Stimulated activated CD8-positive, alpha-beta memory T cell treated with anti-CD3 and anti-CD28 coated beads, Interleukin-12 subunit alpha, Interleukin-12 subunit beta, amount 100 ng/mL, for 24 hours (primary cell): ENCODE data around the gene DPYSL4.

Experiments used
- DNase-seq: peaks from one replicate; pipeline ENCODE4 v3.0.0-alpha.2; 2020; ENCODE audit errors: extremely low read depth

DPYSL4 gene

DNA sequence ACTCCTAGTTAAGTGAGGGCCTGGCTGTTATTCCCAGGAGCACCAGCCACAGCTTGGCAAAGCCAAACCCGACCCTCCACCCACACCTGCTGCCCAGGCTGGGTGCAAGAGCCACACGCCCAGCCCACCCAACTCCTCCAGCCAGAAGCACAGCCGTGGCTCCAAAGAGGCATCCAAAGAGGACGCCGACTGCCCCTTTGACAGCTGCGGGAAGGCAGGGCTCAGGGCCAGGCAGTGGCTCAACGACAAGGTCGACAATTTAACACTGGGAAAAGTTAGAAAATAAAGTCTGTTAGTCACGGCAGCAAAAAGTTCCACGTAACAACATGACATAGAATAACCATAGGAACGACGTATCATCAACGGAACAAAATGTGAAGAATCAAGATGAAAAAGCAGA, 54.3 kb downstream of the DPYSL4 start:
- no peak for DNase-seq

DNA sequence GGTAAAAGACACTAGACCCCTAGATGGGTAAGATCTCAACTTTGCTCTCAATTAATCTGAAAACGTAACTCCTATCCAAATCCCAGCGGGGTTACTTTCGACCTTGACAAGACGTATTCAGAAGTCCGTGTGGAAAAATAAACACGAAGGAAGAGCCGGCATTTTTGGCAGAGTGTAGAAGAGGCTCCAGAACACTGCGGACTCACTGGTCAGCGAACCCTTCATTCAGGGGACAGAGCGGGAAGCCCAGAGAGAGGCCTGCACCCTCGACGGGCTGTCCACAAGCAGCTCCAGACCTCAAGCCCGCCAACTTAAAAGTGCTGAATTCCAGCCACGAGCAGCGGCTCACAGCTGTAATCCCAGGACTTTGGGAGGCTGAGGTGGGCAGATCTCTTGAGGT, 54.7 kb downstream of the DPYSL4 start:
- no peak for DNase-seq

DNA sequence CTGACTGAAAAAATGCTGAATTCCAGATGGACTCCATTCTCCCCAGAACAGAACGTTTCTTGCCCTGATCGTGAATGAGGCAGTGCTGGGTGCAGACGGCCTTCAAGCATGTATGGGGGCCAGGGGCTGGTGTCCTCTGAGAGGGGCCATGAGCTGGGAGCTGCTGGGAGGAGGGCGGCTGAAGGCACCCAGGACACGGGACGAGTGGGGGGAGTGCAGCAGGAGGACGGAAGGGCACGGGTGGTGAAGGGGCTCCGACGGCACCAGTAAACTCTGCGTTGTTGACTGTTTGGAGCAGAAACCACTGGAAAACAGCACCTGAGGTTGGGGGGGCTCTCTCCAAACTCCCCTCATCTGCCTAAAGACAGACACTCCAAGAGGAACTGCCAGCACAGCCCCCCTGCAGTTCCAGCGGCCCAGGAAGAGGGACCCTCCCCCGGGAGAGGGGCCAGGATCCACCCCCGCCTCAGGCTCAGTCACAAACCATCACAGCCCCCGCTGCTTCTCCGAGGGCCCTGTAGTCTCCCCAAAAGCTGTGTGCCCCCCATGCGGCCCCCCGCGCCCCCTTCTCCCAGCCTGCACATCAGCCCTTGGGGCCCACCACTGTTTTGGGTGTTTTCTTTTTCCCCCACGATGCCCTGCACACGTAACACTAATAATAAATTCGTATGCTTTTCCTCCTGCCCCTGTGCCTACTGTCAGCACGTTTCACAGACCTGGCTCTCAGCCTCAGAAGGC, 55.5 kb downstream of the DPYSL4 start:
- DNase-seq: no peak

DNA sequence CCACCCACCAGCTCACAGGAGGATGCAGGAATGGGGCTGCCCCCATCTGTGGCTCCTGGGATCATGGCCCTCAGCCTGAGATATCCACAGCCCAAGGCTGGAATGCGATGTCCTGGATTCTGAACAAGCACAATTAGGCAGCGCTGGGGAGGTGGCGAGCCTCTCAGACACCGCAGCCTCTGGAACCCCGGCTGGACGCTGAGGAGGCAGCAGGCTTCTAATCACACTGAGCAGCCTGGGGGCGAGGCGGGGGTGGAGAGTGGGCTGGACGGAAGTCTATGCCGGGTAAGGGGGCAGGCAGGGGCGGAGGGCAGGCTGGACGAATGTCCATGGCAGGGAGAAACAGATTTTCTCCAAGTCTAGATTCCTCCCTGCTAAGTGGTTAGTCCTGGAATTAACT, 56.4 kb downstream of the DPYSL4 start:
- DNase-seq: no peak

GRCh38 chr10:132243626-132244025, 56.9 kb downstream of the DPYSL4 start:
- DNase-seq: no peak

DNA sequence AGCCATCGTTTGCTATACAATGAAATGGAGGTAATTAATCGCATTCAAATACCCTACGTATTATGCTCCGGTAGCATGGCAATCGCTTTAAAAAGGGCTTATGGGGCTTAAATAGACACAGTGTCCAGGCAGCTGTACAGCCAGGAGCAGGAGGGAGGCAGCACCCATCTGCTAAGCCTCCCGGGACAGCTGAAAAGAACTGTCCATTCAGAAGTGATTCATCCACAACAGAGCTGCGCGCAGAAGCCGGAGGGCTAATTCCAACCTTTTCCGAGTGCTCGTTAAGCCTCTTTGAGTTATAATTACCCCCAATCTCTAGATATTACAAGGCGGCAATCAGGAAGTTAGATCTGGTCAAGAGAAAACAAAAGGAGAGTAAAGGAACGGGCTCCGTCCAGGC, 58.3 kb downstream of the DPYSL4 start:
- no peak for DNase-seq

DNA sequence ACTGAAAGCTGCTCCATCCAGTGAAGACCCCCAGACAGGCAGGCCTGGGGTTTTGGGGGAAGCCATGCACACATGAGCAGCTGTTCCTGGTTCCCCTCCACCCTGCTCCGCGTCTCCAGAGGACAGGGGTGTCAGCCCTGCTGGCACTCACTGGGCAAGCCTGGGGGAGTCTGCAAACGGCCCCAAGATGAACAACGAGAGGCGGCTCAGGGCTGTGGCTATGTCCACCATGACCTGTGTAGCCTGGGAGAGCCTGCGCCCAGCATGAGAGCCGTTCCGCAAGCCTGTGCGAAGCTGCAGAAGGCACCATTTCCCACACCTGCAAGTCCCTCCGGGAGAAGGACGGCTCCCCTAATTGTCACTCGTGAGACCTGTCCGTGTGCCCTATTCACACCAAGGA, 59.5 kb downstream of the DPYSL4 start:
- no peak for DNase-seq

DNA sequence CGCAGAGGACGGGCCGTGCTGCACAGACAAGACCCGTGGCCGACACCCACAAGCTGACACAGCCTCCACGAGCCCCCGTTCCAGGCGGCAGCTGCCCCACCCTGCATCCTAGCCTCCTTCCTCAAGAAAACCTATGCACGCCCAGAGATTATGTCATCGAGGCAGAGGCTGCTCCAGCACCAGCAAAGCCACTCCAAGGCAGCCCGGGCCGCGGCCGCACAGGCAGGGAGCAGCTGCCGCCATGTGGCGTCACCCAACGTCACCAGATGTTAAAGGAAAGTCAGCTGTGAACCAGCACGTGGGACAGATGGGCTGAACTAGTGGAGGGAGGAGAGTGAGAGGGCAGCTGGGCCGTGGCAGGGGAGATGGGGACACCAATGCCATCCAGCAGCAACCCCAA, 61.2 kb downstream of the DPYSL4 start:
- DNase-seq: no peak

DNA sequence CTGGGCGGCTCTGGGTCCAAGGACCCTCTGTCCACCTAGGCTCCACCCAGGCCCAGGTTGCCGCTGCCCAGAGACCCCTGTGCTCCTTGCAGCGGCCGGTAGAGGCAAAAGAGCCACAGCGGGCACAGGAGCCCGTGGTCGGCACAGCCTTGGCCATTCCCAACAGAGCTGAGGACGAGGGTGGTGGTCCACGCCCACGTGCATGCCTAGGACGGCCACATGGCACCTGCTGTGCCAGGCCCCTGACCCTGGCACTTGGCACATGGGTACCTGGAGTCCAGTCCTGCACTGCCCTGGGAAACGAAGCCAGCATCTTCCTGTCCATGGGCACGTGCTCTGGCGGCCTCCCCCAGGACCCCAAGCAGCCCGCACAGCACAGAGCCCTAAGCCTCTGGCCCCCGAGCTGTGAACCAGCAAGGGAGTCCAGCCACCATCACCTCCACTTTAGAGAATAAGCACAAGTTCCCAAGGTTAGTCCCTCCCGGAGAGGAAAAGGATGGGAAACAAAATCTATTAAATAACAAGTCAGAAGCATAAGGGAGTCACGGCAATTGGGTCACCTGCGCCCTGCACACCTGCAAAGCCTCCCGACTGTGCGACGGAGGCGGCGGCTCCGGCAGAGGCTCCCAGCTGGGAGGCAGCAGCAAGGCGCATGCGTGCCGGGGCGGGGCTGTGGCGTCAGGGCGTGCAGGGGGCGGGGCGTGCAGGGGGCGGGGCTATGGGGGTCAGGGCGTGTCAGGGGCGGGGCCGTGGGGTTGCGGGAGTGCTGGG, 61.9 kb downstream of the DPYSL4 start:
- DNase-seq: peak; percentile 43

GRCh38 chr10:132249226-132249724, 62.5 kb downstream of the DPYSL4 start:
- DNase-seq: no peak

DNA sequence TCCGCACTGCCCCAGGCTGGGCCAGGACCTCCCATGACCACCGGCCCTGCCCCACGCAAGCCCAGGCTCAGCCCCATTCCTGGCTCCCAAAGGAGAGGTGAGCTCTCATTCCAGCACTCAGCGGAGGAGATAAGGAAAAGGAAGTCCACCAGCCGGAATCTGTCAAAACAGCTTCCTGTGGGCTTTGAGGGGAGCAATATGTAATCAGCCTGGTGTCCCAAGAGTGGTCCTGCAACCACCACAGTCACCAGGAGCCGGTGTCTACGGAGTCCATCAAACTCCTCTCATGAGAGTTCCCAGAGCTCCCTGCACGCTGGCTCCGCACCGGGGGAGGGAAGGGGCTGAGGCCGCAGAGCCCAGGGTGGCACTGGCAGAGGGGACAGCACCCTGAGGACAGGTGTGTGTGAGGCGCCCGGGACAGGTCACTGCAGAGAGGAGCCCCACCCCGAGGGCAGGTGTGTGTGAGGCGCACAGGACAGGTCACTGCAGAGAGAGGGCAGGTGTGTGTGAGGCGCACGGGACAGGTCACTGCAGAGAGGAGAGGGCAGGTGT, 63.2 kb downstream of the DPYSL4 start:
- DNase-seq: no peak

- DNase-seq: no peak
Observed at GRCh38 chr10:132250481-132251475, 64.0 kb downstream of the DPYSL4 start.

GRCh38 chr10:132251928-132252327, 65.2 kb downstream of the DPYSL4 start:
- no peak for DNase-seq

DNA sequence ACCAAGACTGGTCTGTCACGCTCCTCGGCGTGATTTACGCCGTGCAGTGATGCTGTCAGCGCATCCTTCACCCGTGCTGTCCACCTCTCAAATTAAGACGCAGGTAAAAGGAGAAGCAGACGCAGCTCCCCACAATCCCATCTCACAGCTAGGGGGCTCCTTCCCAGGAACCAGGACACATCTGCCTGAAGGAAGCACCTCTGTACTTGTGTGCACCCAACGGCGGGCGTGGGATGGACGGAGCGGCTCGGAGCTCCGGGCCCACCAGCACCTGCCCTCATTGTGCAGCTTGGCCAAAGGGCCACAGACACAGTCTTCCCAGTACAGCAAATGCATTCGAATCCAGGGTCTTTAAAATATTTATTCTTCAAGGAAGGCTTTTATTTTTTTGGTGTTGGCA, 65.7 kb downstream of the DPYSL4 start:
- DNase-seq: no peak

DNA sequence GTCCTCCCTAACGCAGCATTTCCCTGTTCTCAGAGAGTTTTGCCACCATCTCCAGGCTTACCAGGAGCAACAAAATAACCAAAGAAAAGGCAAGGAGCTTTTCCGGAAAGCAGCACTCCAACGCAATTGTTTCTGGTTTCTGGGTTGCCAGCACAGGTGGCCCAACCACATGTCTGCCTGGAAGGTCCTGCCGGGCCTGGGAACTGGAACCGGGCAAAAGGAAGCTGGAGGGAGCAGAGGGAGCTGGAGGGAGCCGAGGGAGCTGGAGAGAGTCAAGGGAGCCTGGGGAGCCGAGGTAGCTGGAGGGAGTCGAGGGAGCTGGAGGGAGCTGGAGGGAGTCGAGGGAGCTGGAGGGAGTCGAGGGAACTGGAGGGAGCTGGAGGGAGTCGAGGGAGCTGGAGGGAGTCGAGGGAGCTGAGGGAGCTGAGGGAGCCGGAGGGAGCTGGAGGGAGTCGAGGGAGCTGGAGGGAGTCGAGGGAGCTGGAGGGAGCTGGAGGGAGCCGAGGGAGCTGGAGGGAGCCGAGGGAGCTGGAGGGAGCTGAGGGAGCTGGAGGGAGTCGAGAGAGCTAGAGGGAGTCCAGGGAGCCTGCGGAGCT, 66.4 kb downstream of the DPYSL4 start:
- no peak for DNase-seq

DNA sequence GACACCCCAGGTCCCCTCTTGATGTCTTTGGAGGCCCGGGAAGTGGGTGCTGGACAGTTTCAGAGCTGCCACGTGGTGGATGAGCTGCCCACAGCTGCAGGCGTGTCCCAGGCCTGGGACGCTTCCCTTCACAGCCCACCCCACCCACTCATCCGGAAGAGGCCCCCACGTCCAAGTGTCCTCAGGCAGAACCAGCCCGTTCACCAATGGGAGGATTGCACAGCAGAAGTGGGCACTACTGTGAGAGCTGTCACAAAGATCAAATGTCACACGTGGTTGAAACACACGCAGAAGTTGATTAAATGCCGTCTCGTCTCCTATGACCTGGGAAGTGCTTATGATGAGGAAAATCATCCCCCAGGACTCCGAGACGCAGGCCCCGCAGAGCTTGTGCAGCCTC, 68.1 kb downstream of the DPYSL4 start:
- no peak for DNase-seq
